Measurements from ENCODE around the gene OR10W1. TPM values are rescaled to one million over a fixed set of nuclear protein-coding genes. Genes with fewer than 3 reads are reported as not detected.

The OR10W1 gene
- total RNA-seq, 3 donors from 2014 or later (not counting 1 experiment from before 2014, with no cell fraction given): not detected

GRCh38 chr11:58275002-58275401 is 6.9 kb upstream of the OR10W1 start:
- Mint-ChIP-seq H3K9me3 (no peaks in the 10 kb centered on the region), H3K4me3 (no peak overlapping the region), H3K36me3 (no peaks in the 10 kb centered on the region), H3K4me1 (no peaks in the 10 kb centered on the region), H3K27ac (no peak overlapping the region), H3K27me3 (ENCODE audit: low read depth in 2 of 2) (no peaks in the 10 kb centered on the region)
- no peaks in the 10 kb centered on the region for H3K9me3 ChIP-seq (ENCODE audit: control insufficient read depth, insufficient read depth, low read length)
- no peak overlapping the region for H3K4me3 ChIP-seq (ENCODE audit: low read length)
- WGBS (ENCODE audit: insufficient coverage): 85% methylated on average over 2 of the region's 2 CpGs
- H3K36me3 ChIP-seq (ENCODE audit: control insufficient read depth, insufficient read depth, low read length): no peaks in the 10 kb centered on the region
- no peak for DNase-seq
- H3K27ac ChIP-seq (ENCODE audit: low read length): no peak overlapping the region
- H3K4me1 ChIP-seq (ENCODE audit: control insufficient read depth, insufficient read depth, low read length): no peaks in the 10 kb centered on the region
- H3K27me3 ChIP-seq (ENCODE audit: control insufficient read depth, insufficient read depth, low read length): no peaks in the 10 kb centered on the region
- intact Hi-C loops (cut with micrococcal nuclease): no loop called here
- no peak for TF ChIP-seq CTCF (IDR thresholded peaks at IDR 0.05)
- ATAC-seq: no peak

- no peaks in the 10 kb centered on the region for H3K4me1 Mint-ChIP-seq
- Histone ChIP-seq H3K27ac (ENCODE audit: low read length) (no peak overlapping the region), H3K27me3 (ENCODE audit: control insufficient read depth, insufficient read depth, low read length) (no peaks in the 10 kb centered on the region), H3K4me1 (ENCODE audit: control insufficient read depth, insufficient read depth, low read length) (no peaks in the 10 kb centered on the region), H3K4me3 (ENCODE audit: low read length) (no peak overlapping the region), H3K36me3 (ENCODE audit: control insufficient read depth, insufficient read depth, low read length) (no peaks in the 10 kb centered on the region), H3K9me3 (ENCODE audit: control insufficient read depth, insufficient read depth, low read length) (peaks cover 6% of the 10 kb centered on the region)
- TF ChIP-seq CTCF (IDR thresholded peaks at IDR 0.05): no peak
- ATAC-seq (no peak), DNase-seq (no peak)
- H3K4me3 Mint-ChIP-seq: no peak overlapping the region
- WGBS (ENCODE audit: insufficient coverage): 80% methylated on average over 1 of the region's 2 CpGs
- H3K36me3 Mint-ChIP-seq: no peaks in the 10 kb centered on the region
- no peak overlapping the region for H3K27ac Mint-ChIP-seq
- peaks cover 0 to 4% of the 10 kb centered on the region in 2 donors for H3K9me3 Mint-ChIP-seq
- no peaks in the 10 kb centered on the region for H3K27me3 Mint-ChIP-seq (ENCODE audit: low read depth in 2 of 2)
- intact Hi-C loops (cut with micrococcal nuclease): no loop called here
These were observed 8.1 kb downstream of the OR10W1 start for GRCh38 chr11:58259983-58260382.

- Histone ChIP-seq H3K27ac (ENCODE audit: low read length) (no peak overlapping the region), H3K36me3 (ENCODE audit: control insufficient read depth, insufficient read depth, low read length) (no peaks in the 10 kb centered on the region), H3K4me3 (ENCODE audit: low read length) (no peak overlapping the region), H3K27me3 (ENCODE audit: control insufficient read depth, insufficient read depth, low read length) (no peaks in the 10 kb centered on the region), H3K4me1 (ENCODE audit: control insufficient read depth, insufficient read depth, low read length) (no peaks in the 10 kb centered on the region), H3K9me3 (ENCODE audit: control insufficient read depth, insufficient read depth, low read length) (peaks cover 6% of the 10 kb centered on the region)
- Mint-ChIP-seq H3K27ac (no peak overlapping the region), H3K9me3 (peaks cover 3 to 8% of the 10 kb centered on the region in 2 donors), H3K27me3 (ENCODE audit: low read depth in 2 of 2) (no peaks in the 10 kb centered on the region), H3K4me3 (no peak overlapping the region), H3K4me1 (no peaks in the 10 kb centered on the region), H3K36me3 (no peaks in the 10 kb centered on the region)
- intact Hi-C loops (cut with micrococcal nuclease): no loop called here
- TF ChIP-seq CTCF (IDR thresholded peaks at IDR 0.05): no peak
- ATAC-seq (no peak), DNase-seq (no peak)
- no CpG with 5 or more reads among the region's 1 CpG for WGBS (ENCODE audit: insufficient coverage)
These were observed 13.1 kb downstream of the OR10W1 start for GRCh38 chr11:58254936-58255335.

- no peaks in the 10 kb centered on the region for H3K9me3 ChIP-seq (ENCODE audit: control insufficient read depth, insufficient read depth, low read length)
- Mint-ChIP-seq H3K9me3 (peaks cover 6% of the 10 kb centered on the region in 2 donors), H3K27ac (no peak overlapping the region), H3K27me3 (ENCODE audit: low read depth in 2 of 2) (peaks cover 0 to 2% of the 10 kb centered on the region in 2 donors), H3K4me3 (no peak overlapping the region), H3K36me3 (no peaks in the 10 kb centered on the region), H3K4me1 (no peaks in the 10 kb centered on the region)
- H3K27me3 ChIP-seq (ENCODE audit: control insufficient read depth, insufficient read depth, low read length): no peaks in the 10 kb centered on the region
- TF ChIP-seq CTCF (IDR thresholded peaks at IDR 0.05): no peak
- no peaks in the 10 kb centered on the region for H3K4me1 ChIP-seq (ENCODE audit: control insufficient read depth, insufficient read depth, low read length)
- WGBS (ENCODE audit: insufficient coverage): no CpG with 5 or more reads among the region's 2 CpGs
- DNase-seq (no peak), ATAC-seq (no peak)
- intact Hi-C loops (cut with micrococcal nuclease): no loop called here
- H3K4me3 ChIP-seq (ENCODE audit: low read length): no peak overlapping the region
- no peaks in the 10 kb centered on the region for H3K36me3 ChIP-seq (ENCODE audit: control insufficient read depth, insufficient read depth, low read length)
- H3K27ac ChIP-seq (ENCODE audit: low read length): no peak overlapping the region
These were observed 24.1 kb downstream of the OR10W1 start for GRCh38 chr11:58243954-58244353.
